ENCODE measurements around the gene EXOC6B.

The EXOC6B gene

GRCh38 chr2:72747344-72747743 lies 78.5 kb downstream of the EXOC6B start:
- in situ Hi-C loops (cut with HindIII; ENCODE audit: low sequenced_read_pairs) = no loop called here

DNA sequence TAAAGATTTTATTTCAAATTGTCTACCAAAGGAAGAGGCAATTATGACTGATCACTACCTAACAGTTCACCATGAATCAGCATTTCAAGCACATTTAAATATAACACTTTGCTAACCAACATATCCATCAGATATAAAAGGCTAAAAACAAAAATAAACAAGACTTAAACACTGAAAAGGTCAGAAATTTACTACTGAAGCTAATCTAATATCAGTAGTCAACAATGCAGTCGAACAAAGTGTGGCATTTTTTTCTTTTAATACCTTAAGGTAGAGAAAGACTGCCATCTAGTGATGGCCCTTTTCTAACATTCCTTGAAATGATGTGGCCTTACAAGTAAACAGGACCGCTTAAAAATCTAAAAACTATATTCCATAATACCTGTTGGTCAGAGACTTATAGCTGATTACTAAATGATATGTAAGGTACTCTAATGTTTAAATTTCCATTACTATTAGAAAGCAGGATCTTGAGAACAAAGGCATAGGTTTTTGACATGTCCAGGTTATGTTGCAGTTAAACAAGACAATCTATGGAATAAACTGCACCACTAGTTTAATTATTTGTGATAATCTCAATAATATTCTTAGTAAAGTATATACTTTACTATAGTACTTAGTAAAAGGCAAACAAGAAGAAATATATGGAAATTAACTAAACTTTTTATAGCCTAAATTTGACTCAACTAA lies 80.0 kb downstream of the EXOC6B start:
- in situ Hi-C loops (cut with HindIII; ENCODE audit: low sequenced_read_pairs) = no loop called here

DNA sequence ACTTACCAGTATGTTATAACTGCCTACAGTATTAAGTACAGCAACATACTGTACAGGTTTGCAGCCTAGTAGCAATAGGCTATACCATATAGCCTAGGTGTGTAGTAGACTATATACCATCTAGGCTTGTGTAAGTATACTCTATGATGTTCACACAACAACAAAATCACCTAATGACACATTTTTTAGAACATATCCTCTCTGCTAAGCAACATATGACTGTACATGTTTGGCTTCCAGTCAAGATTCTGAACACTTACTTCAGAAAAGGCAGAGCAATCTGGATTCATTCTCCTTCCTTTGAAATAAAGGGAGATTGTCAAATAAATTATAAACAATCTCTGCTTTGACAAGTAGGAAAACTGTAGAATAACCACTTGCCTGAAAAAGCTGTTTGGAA lies 81.8 kb downstream of the EXOC6B start:
- in situ Hi-C loops (cut with HindIII; ENCODE audit: low sequenced_read_pairs) = no loop called here

- in situ Hi-C loops (cut with HindIII; ENCODE audit: low sequenced_read_pairs) = no loop called here
Observed at GRCh38 chr2:72743481-72743880, 82.4 kb downstream of the EXOC6B start.

DNA sequence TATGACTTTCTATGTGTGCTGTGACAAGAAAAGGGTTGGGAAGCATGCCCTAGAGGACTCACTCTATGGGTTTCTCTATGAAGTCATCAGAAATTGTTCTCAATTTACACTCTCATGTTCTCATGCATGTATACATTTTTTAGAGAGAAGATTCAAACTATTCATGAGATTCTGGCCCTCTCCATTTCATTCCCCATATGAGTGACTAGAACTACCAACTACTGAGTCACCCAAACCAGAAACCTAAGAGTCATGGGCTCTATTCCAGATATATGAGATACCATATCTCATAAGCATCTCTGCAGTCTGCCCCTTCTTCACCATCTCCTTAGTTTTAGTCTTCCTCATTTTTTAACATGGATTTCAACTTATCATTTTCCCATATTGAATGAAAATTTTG lies 87.7 kb downstream of the EXOC6B start:
- in situ Hi-C loops (cut with HindIII; ENCODE audit: low sequenced_read_pairs) = no loop called here

GRCh38 chr2:72734432-72734831 lies 91.4 kb downstream of the EXOC6B start:
- in situ Hi-C loops (cut with HindIII; ENCODE audit: low sequenced_read_pairs) = no loop called here

GRCh38 chr2:72731116-72731515 lies 94.7 kb downstream of the EXOC6B start:
- in situ Hi-C loops (cut with HindIII; ENCODE audit: low sequenced_read_pairs) = no loop called here

DNA sequence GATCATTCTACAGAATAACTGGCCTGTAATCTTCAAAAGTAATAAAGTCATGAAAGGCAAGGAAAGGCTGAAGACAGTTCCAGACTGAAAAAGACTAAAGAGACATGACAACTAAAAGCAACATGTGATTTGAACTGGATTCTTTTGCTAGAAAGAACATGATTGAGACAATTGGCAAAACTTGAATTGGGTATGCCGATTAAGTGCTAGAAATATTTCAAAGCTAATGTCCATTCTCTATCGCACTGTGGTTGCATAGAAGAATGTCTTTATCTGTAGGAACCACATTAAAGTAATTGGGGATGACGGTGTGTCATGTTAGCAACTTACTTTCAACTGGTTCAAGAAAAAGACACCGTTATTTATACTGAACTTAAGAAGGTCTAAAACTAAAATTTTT lies 98.5 kb downstream of the EXOC6B start:
- in situ Hi-C loops (cut with HindIII; ENCODE audit: low sequenced_read_pairs) = no loop called here

DNA sequence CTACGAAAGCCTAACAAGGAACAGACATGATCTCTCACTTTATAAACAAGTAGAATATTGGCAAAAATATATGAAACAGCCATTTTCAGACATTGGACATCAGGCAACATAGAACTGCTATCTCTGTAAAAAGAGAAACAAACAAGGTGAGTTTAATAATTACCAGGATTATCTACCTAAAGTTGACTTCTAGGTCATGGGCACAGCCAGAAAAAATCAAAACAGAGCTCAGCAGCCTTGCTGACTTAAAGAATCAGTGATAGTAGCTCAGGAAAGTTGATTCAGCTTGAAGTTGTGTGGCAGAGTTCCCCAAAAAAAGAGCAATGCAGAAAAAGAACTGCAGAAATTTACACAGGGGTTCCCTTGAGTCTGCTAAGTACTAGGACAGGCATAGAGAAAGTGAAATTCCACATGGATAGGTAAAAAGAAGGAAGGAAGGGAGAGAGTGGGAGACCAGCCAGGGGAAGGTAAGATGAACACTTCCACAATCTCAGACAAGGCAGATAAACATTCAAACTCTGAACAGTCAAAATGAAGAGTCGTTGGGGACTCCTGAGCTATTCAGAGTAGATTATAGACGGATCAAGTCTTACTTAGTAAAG lies 102.0 kb downstream of the EXOC6B start:
- in situ Hi-C loops (cut with HindIII; ENCODE audit: low sequenced_read_pairs) = no loop called here

- in situ Hi-C loops (cut with HindIII; ENCODE audit: low sequenced_read_pairs) = no loop called here
Observed at GRCh38 chr2:72722492-72723070, 103.3 kb downstream of the EXOC6B start.

- in situ Hi-C loops (cut with HindIII; ENCODE audit: low sequenced_read_pairs) = no loop called here
Observed at GRCh38 chr2:72719416-72719815, 106.4 kb downstream of the EXOC6B start.

- in situ Hi-C loops (cut with HindIII; ENCODE audit: low sequenced_read_pairs) = no loop called here
Observed at GRCh38 chr2:72718876-72719275, 107.0 kb downstream of the EXOC6B start.

DNA sequence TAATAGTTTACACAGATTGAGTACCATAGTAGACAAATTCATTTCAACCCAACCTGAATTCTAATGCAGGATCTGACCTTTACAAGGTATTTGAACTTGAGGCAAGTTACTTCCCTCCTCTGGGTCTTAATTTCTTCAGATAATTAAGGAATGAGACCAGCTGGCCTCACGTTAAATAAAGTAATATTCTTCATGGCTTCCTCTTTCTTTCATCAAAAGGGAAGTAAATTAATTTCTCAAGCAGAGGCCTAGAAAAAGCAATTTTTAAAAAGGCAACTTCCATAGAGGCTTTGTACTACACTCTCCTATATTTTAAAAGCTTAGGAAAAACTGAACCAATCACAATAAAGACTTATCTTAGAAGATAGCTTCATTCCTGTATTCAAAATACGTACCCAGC lies 109.2 kb downstream of the EXOC6B start:
- in situ Hi-C loops (cut with HindIII; ENCODE audit: low sequenced_read_pairs) = no loop called here

- in situ Hi-C loops (cut with HindIII; ENCODE audit: low sequenced_read_pairs) = no loop called here
Observed at GRCh38 chr2:72713857-72714256, 112.0 kb downstream of the EXOC6B start.

- in situ Hi-C loops (cut with HindIII; ENCODE audit: low sequenced_read_pairs) = no loop called here
Observed at GRCh38 chr2:72712977-72713376, 112.9 kb downstream of the EXOC6B start.

- in situ Hi-C loops (cut with HindIII; ENCODE audit: low sequenced_read_pairs) = no loop called here
Observed at GRCh38 chr2:72712304-72712703, 113.5 kb downstream of the EXOC6B start.

GRCh38 chr2:72710418-72711152 lies 115.2 kb downstream of the EXOC6B start:
- in situ Hi-C loops (cut with HindIII; ENCODE audit: low sequenced_read_pairs) = no loop called here

GRCh38 chr2:72708236-72708635 lies 117.6 kb downstream of the EXOC6B start:
- in situ Hi-C loops (cut with HindIII; ENCODE audit: low sequenced_read_pairs) = no loop called here

DNA sequence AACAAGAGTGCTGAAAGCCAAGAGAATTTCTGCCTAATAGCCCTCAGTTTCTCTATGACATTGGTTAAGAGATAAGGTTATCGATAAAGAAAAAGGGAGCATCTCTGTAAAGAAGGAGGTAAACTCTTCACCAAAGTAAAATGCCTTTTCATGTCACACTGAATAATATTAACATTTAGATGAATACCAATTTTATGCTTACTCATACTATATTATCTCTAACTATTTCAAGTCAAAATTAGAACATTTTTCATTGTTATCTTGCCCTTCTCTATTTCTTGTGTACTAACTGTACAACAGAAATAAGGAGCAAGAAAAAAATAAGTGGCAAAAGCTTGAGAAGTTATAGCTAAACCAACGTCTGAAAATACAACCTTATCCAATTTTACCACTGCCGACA lies 127.5 kb downstream of the EXOC6B start:
- in situ Hi-C loops (cut with HindIII; ENCODE audit: low sequenced_read_pairs) = no loop called here

DNA sequence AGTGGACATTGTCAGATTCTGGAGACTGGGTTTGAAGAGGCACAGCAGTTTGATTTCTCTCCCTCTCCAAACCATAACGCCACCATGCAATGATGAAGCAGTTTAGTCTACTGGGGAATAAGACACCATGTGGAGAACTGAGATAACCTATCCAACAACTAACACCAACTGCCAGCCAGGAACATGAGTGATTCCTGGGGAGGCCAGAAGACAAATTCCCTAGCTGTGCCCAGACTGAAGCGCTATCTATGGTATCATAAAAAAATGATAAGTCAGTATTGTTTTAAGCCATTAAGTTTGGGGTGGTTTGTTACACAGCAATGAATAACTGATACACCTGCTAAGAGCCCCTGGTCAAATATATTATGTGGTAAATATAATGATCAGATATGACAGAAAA lies 129.3 kb downstream of the EXOC6B start:
- in situ Hi-C loops (cut with HindIII; ENCODE audit: low sequenced_read_pairs) = no loop called here

GRCh38 chr2:72695676-72696075 lies 130.2 kb downstream of the EXOC6B start:
- in situ Hi-C loops (cut with HindIII; ENCODE audit: low sequenced_read_pairs) = no loop called here

Data from DLD1 (cell line).